Ovary (tissue), 3 donors: ENCODE data around the gene CD300C.

Experiments
- CTCF ChIP-seq, 3 donors: fragments of 450-650 bp in 2 of 3; fragments of 200-600 bp in 1 of 3; IDR thresholded peaks; one replicate each; pipeline versions ENCODE4 v1.5.1 to v1.8.0; 2016 to 2022; ENCODE audit warnings: antibody characterized with exemption in 3 of 3, mild to moderate bottlenecking in 1 of 3
- EP300 ChIP-seq: sonication (generic); formaldehyde crosslinking; IDR thresholded peaks from one replicate; pipeline ENCODE4 v1.6.1; 2017; ENCODE audit warnings: antibody characterized with exemption
- POLR2A ChIP-seq: fragments of 450-650 bp; IDR thresholded peaks from one replicate; pipeline ENCODE4 v1.6.1; 2017; ENCODE audit warnings: antibody characterized with exemption, mild to moderate bottlenecking, moderate library complexity
- donor health status: DM: no; HTN: no; CAD: no.

GRCh38 chr17:74592087-74592990 lies 46.4 kb upstream of the CD300C start, which contains the start of gene CD300LD:
- no peak for TF ChIP-seq CTCF (IDR thresholded peaks at IDR 0.05)
- no peak for TF ChIP-seq EP300
- TF ChIP-seq POLR2A: no peak
